ENCODE measurements around the gene CDH23.

CDH23 gene

GRCh38 chr10:71630168-71630567 is 233.4 kb downstream of the CDH23 start:
- DNase-seq = no peak

- DNase-seq = no peak
These were observed 234.5 kb downstream of the CDH23 start for GRCh38 chr10:71631007-71631861.

- no peak for DNase-seq
These were observed 235.6 kb downstream of the CDH23 start for GRCh38 chr10:71632200-71632820.

GRCh38 chr10:71632896-71633600 is 236.3 kb downstream of the CDH23 start:
- DNase-seq = no peak

GRCh38 chr10:71633920-71634319 is 237.2 kb downstream of the CDH23 start:
- no peak for DNase-seq

- DNase-seq = no peak
These were observed 237.9 kb downstream of the CDH23 start for GRCh38 chr10:71634531-71635164.

- no peak for DNase-seq
These were observed 238.6 kb downstream of the CDH23 start for GRCh38 chr10:71635251-71635866.

GRCh38 chr10:71635867-71636266 is 239.1 kb downstream of the CDH23 start:
- no peak for DNase-seq

- DNase-seq = no peak
These were observed 239.9 kb downstream of the CDH23 start for GRCh38 chr10:71636588-71636987.

GRCh38 chr10:71637305-71637704 is 240.6 kb downstream of the CDH23 start:
- DNase-seq = no peak

GRCh38 chr10:71638064-71638821 is 241.5 kb downstream of the CDH23 start:
- no peak for DNase-seq

- DNase-seq = no peak
These were observed 242.4 kb downstream of the CDH23 start for GRCh38 chr10:71638822-71639719.

GRCh38 chr10:71640607-71641006 is 243.9 kb downstream of the CDH23 start:
- DNase-seq = no peak

GRCh38 chr10:71641449-71641848 is 244.7 kb downstream of the CDH23 start:
- no peak for DNase-seq

- no peak for DNase-seq
These were observed 245.3 kb downstream of the CDH23 start for GRCh38 chr10:71641986-71642385.

GRCh38 chr10:71643904-71644303 is 247.2 kb downstream of the CDH23 start:
- no peak for DNase-seq

- no peak for DNase-seq
These were observed 247.8 kb downstream of the CDH23 start for GRCh38 chr10:71644307-71645180.

GRCh38 chr10:71645185-71645584 is 248.5 kb downstream of the CDH23 start:
- no peak for DNase-seq

- no peak for DNase-seq
These were observed 249.3 kb downstream of the CDH23 start for GRCh38 chr10:71646037-71646436.

All from NCI-H187 treated with DMSO at 0.1 percent for 48 hours (cell line).